IgD-negative memory B cell (primary cell): ENCODE measurements around the gene JPH2. TPM values are rescaled to one million over a fixed set of nuclear protein-coding genes. Genes with fewer than 3 reads are reported as not detected.

Source experiments
- H3K27ac Mint-ChIP-seq, 3 donors: one replicate each; pipeline ENCODE4 v1.8.0; 2020 to 2022; ENCODE audit warnings: mild to moderate bottlenecking in 3 of 3, mixed read lengths in 3 of 3, moderate library complexity in 1 of 3
- H3K27me3 Mint-ChIP-seq: one replicate; pipeline ENCODE4 v1.8.0; 2021; ENCODE audit warnings: mixed read lengths
- H3K36me3 Mint-ChIP-seq: one replicate; pipeline ENCODE4 v1.8.0; 2020; ENCODE audit warnings: mild to moderate bottlenecking, mixed read lengths
- H3K4me1 Mint-ChIP-seq, 3 donors: one replicate each; pipeline ENCODE4 v1.8.0; 2020 to 2022; ENCODE audit warnings: mixed read lengths in 3 of 3, mild to moderate bottlenecking in 1 of 3
- H3K4me3 Mint-ChIP-seq, 4 donors: one replicate each; pipeline ENCODE4 v1.8.0; 2020 to 2022; ENCODE audit warnings: mild to moderate bottlenecking in 4 of 4, mixed read lengths in 4 of 4, moderate library complexity in 3 of 4
- H3K9me3 Mint-ChIP-seq, 3 donors: one replicate each; pipeline ENCODE4 v1.8.0; 2020 to 2021; ENCODE audit warnings: mixed read lengths in 3 of 3, mild to moderate bottlenecking in 1 of 3
- polyA plus RNA-seq: library from polyadenylated mRNA; unstranded; fragments of 300-500 nt; fragmentation: Illumina TruSeq; gene quantifications from one replicate; pipeline ENCODE4 v1.2.3, GENCODE V29; 2021

The JPH2 gene
- polyA plus RNA-seq, 1 donor from 2014 or later, result not detected

DNA sequence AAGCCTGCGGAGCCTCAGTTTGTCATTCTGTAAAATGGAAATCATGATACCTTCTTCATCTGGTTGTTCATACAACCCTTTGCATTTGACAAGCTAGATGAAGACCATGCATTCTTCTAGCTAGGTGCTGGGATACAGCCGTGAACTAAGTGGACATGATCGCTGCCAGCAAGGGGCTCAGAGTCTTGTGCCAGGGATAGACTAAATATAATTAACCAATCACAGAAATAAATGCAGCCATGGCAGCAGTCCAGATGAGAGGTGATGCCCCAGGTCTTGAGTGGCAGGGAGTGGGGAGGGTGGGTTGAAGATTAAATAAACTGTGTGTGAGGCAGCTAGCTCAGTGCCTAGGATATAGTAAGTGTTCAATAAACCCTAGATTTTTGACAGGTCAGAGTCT, 19.3 kb downstream of the JPH2 start:
- peaks cover 0 to 4% (median 3%) of the 10 kb centered on the region in 3 donors for H3K9me3 Mint-ChIP-seq
- H3K27ac Mint-ChIP-seq, result no peak overlapping the region
- H3K4me1 Mint-ChIP-seq, result no peaks in the 10 kb centered on the region
- no peak overlapping the region for H3K4me3 Mint-ChIP-seq
- H3K36me3 Mint-ChIP-seq, result peaks cover 2% of the 10 kb centered on the region
- peaks cover 19% of the 10 kb centered on the region for H3K27me3 Mint-ChIP-seq

DNA sequence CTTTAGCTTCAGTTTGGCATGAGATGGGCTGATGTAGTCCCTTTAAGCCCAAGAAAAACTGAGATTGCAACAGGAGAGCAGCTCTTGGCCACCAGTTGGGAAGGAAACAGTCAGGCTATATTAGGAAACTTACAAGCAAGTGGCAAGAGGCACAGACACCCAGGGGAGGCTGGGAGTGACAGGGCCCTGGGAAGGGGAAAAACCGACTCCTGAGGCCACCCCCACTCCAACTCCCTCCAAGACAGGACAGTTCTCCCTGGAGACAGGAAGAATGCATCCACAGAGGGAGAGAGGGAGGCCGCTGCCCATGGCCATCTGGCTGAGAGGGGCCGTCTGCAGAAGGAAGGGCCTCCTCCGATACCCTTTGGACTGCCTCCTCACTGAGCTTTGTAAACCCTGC, 20.5 kb downstream of the JPH2 start:
- Mint-ChIP-seq H3K27me3 (peaks cover 19% of the 10 kb centered on the region), H3K9me3 (peaks cover 0 to 4% (median 3%) of the 10 kb centered on the region in 3 donors), H3K36me3 (peaks cover under 1% of the 10 kb centered on the region), H3K27ac (no peak overlapping the region), H3K4me3 (no peak overlapping the region), H3K4me1 (no peaks in the 10 kb centered on the region)

GRCh38 chr20:44166008-44166407, 21.0 kb downstream of the JPH2 start:
- H3K36me3 Mint-ChIP-seq, result no peaks in the 10 kb centered on the region
- H3K9me3 Mint-ChIP-seq, result peaks cover 0 to 4% (median 3%) of the 10 kb centered on the region in 3 donors
- no peak overlapping the region for H3K27ac Mint-ChIP-seq
- H3K4me1 Mint-ChIP-seq, result no peaks in the 10 kb centered on the region
- H3K27me3 Mint-ChIP-seq, result peaks cover 19% of the 10 kb centered on the region
- H3K4me3 Mint-ChIP-seq, result no peak overlapping the region

- Mint-ChIP-seq H3K27me3 (peaks cover 11% of the 10 kb centered on the region), H3K27ac (no peak overlapping the region), H3K4me1 (no peaks in the 10 kb centered on the region), H3K4me3 (no peak overlapping the region), H3K36me3 (no peaks in the 10 kb centered on the region), H3K9me3 (peaks cover 4 to 9% (median 5%) of the 10 kb centered on the region in 3 donors)
These were observed 26.9 kb downstream of the JPH2 start for GRCh38 chr20:44160133-44160532.

- H3K9me3 Mint-ChIP-seq, result peaks cover 4 to 9% (median 5%) of the 10 kb centered on the region in 3 donors
- H3K4me3 Mint-ChIP-seq, result no peak overlapping the region
- H3K4me1 Mint-ChIP-seq, result no peaks in the 10 kb centered on the region
- no peaks in the 10 kb centered on the region for H3K36me3 Mint-ChIP-seq
- H3K27me3 Mint-ChIP-seq, result peaks cover 11% of the 10 kb centered on the region
- no peak overlapping the region for H3K27ac Mint-ChIP-seq
These were observed 27.3 kb downstream of the JPH2 start for GRCh38 chr20:44159711-44160110.

DNA sequence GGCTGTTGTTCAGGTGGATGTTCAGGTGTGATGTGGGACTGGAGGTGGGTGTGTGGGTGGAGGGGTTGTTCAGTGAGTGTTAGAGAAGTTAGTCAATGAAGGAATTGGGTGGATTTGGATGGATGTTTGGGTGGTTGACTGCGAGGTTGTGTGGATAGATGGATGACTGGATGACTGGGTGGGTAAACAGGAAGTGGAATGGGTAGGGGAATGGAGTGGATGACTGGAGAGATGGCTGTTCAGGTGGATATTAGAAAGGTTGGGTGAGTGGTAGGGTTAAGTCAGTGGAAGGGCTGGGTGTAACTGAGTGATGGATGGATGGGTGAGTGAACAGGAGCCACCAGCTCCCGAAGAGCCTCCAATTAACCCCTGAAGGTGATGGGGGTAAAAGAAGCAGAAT, 27.9 kb downstream of the JPH2 start:
- Mint-ChIP-seq H3K36me3 (no peaks in the 10 kb centered on the region), H3K27me3 (peaks cover 9% of the 10 kb centered on the region), H3K9me3 (peaks cover 4 to 9% (median 5%) of the 10 kb centered on the region in 3 donors), H3K27ac (no peak overlapping the region), H3K4me1 (no peaks in the 10 kb centered on the region), H3K4me3 (no peak overlapping the region)

- Mint-ChIP-seq H3K4me3 (no peak overlapping the region), H3K36me3 (no peaks in the 10 kb centered on the region), H3K27me3 (peaks cover 9% of the 10 kb centered on the region), H3K27ac (no peak overlapping the region), H3K4me1 (no peaks in the 10 kb centered on the region), H3K9me3 (peaks cover 0 to 6% (median 5%) of the 10 kb centered on the region in 3 donors)
These were observed 29.9 kb downstream of the JPH2 start for GRCh38 chr20:44157061-44157460.

DNA sequence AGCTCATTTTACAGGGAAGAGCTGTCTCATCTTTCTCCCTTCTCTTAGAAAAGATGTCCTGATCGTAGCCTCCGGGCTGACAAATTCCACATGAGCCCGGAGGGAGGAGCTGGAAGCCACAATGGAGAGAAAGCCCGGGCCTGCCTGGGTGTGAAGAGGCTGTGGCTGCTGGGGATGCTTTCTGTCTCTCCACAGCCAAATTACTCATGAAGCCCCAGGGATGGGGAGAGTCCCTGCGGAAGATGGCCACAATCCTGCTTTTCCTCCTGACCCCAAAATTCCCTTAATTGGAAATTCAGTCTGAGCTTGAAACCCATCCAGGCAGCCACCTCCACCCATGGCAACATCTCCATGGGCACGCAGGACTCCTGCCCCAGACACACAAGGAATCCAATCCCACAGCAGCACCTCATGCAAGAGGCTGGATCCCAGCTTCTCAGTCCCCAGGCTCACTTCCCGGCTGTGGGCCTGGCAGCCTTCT, 32.4 kb downstream of the JPH2 start:
- H3K4me3 Mint-ChIP-seq, result no peak overlapping the region
- no peak overlapping the region for H3K27ac Mint-ChIP-seq
- H3K36me3 Mint-ChIP-seq, result no peaks in the 10 kb centered on the region
- H3K4me1 Mint-ChIP-seq, result no peaks in the 10 kb centered on the region
- peaks cover 0 to 5% (median 2%) of the 10 kb centered on the region in 3 donors for H3K9me3 Mint-ChIP-seq
- H3K27me3 Mint-ChIP-seq, result peaks cover 9% of the 10 kb centered on the region

DNA sequence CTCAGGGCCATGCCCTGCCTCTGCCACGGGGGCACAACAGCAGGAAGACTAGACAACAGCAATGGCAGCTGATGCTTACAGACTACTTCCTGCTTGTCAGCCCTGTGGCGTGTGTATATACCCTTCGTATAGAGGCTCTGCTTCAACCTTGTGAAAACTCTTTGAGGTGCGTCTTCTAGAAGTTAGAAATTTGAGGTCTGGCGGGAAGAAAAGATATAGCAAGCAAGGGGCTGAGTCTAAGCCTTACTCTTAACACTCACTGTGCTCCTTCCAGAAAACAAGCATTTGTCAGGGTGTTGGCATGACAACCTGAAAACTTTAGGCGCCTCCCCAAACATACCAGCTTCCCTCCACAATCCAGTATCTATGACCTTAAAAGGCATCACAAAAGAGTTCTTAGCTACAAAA, 33.3 kb downstream of the JPH2 start:
- Mint-ChIP-seq H3K4me3 (no peak overlapping the region), H3K4me1 (no peaks in the 10 kb centered on the region), H3K27ac (peak overlapping the region in 1 of 3 donors; percentile 42)

GRCh38 chr20:44151621-44152416, 35.2 kb downstream of the JPH2 start:
- Mint-ChIP-seq H3K27me3 (peaks cover 9% of the 10 kb centered on the region), H3K9me3 (peaks cover 0 to 4% (median 3%) of the 10 kb centered on the region in 3 donors), H3K27ac (no peak overlapping the region), H3K4me3 (no peak overlapping the region), H3K4me1 (no peaks in the 10 kb centered on the region), H3K36me3 (peaks cover 2% of the 10 kb centered on the region)

More for the DNA sequence above, 33.3 kb downstream of the JPH2 start:
- no peaks in the 10 kb centered on the region for H3K36me3 Mint-ChIP-seq
- peaks cover 0 to 6% (median 3%) of the 10 kb centered on the region in 3 donors for H3K9me3 Mint-ChIP-seq
- peaks cover 9% of the 10 kb centered on the region for H3K27me3 Mint-ChIP-seq

DNA sequence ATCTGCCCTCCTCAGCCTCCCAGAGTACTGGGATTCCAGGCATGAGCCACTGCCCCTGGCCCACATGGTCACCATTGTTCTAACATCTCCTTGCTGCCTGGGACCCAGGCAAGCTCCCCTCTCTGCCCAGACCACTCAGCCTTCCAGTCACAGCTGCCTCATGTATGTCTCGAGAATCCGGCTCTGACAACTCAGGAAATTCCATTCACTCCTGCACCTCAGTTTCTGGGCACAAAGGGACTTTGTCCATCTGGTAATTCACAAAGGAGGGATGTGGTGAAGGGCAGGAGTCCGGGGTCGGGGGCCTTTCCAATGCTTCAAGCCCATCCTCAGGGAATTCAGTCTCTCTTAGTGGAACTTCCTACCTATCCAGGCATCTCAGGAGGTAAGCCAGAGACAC, 40.7 kb downstream of the JPH2 start:
- peaks cover 0 to 3% (median 3%) of the 10 kb centered on the region in 3 donors for H3K9me3 Mint-ChIP-seq
- no peak overlapping the region for H3K4me3 Mint-ChIP-seq
- no peak overlapping the region for H3K27ac Mint-ChIP-seq
- H3K27me3 Mint-ChIP-seq, result peaks cover 6% of the 10 kb centered on the region
- peaks cover 0 to 1% (median 0%) of the 10 kb centered on the region in 3 donors for H3K4me1 Mint-ChIP-seq
- peaks cover 2% of the 10 kb centered on the region for H3K36me3 Mint-ChIP-seq

- Mint-ChIP-seq H3K4me3 (no peak overlapping the region), H3K36me3 (peaks cover 2% of the 10 kb centered on the region), H3K27me3 (peaks cover 6% of the 10 kb centered on the region), H3K9me3 (peaks cover 0 to 3% (median 3%) of the 10 kb centered on the region in 3 donors), H3K27ac (no peak overlapping the region), H3K4me1 (peaks cover 0 to 1% (median 0%) of the 10 kb centered on the region in 3 donors)
These were observed 41.7 kb downstream of the JPH2 start for GRCh38 chr20:44145131-44145775.

GRCh38 chr20:44143936-44144335, 43.1 kb downstream of the JPH2 start:
- Mint-ChIP-seq H3K4me3 (no peak overlapping the region), H3K4me1 (peaks cover 0 to 1% (median 0%) of the 10 kb centered on the region in 3 donors), H3K27me3 (peaks cover 13% of the 10 kb centered on the region), H3K36me3 (peaks cover 2% of the 10 kb centered on the region), H3K27ac (peak overlapping the region in 1 of 3 donors; percentile 25), H3K9me3 (no peaks in the 10 kb centered on the region)

GRCh38 chr20:44142413-44142812, 44.6 kb downstream of the JPH2 start:
- H3K4me3 Mint-ChIP-seq, result no peak overlapping the region
- no peaks in the 10 kb centered on the region for H3K36me3 Mint-ChIP-seq
- peaks cover 0 to 1% (median 0%) of the 10 kb centered on the region in 3 donors for H3K4me1 Mint-ChIP-seq
- H3K27me3 Mint-ChIP-seq, result peaks cover 18% of the 10 kb centered on the region
- no peaks in the 10 kb centered on the region for H3K9me3 Mint-ChIP-seq
- H3K27ac Mint-ChIP-seq, result no peak overlapping the region

GRCh38 chr20:44141873-44142272, 45.1 kb downstream of the JPH2 start:
- Mint-ChIP-seq H3K27ac (no peak overlapping the region), H3K4me3 (no peak overlapping the region), H3K36me3 (no peaks in the 10 kb centered on the region), H3K9me3 (no peaks in the 10 kb centered on the region), H3K4me1 (peaks cover 0 to 1% (median 0%) of the 10 kb centered on the region in 3 donors), H3K27me3 (peaks cover 19% of the 10 kb centered on the region)
